Measurements from ENCODE around the gene CEACAM5. TPM values are rescaled to one million over a fixed set of nuclear protein-coding genes. Genes with fewer than 3 reads are reported as not detected.

CEACAM5 gene
- total RNA-seq, 1 donor from 2014 or later = not detected

DNA sequence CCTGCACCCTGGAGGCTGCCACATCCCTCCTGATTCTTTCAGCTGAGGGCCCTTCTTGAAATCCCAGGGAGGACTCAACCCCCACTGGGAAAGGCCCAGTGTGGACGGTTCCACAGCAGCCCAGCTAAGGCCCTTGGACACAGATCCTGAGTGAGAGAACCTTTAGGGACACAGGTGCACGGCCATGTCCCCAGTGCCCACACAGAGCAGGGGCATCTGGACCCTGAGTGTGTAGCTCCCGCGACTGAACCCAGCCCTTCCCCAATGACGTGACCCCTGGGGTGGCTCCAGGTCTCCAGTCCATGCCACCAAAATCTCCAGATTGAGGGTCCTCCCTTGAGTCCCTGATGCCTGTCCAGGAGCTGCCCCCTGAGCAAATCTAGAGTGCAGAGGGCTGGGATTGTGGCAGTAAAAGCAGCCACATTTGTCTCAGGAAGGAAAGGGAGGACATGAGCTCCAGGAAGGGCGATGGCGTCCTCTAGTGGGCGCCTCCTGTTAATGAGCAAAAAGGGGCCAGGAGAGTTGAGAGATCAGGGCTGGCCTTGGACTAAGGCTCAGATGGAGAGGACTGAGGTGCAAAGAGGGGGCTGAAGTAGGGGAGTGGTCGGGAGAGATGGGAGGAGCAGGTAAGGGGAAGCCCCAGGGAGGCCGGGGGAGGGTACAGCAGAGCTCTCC is 6.9 kb upstream of the CEACAM5 start:
- H3K4me3 Mint-ChIP-seq = no peak overlapping the region
- no peak overlapping the region for H3K27ac Mint-ChIP-seq (ENCODE audit: unreplicated experiment)
- H3K36me3 Mint-ChIP-seq (ENCODE audit: low read depth) = peaks cover 4% of the 10 kb centered on the region
- H3K9me3 Mint-ChIP-seq = peaks cover 15% of the 10 kb centered on the region
- TF ChIP-seq CTCF (conservative IDR thresholded peaks at IDR 0.05) = no peak
- no peak for DNase-seq (ENCODE audit: low read depth, low spot score)
- no peaks in the 10 kb centered on the region for H3K27me3 Mint-ChIP-seq (ENCODE audit: low read depth)
- no peaks in the 10 kb centered on the region for H3K4me1 Mint-ChIP-seq

- Mint-ChIP-seq H3K27me3 (ENCODE audit: low read depth) (no peaks in the 10 kb centered on the region), H3K27ac (ENCODE audit: unreplicated experiment) (no peak overlapping the region), H3K4me1 (no peaks in the 10 kb centered on the region), H3K36me3 (ENCODE audit: low read depth) (peaks cover 4% of the 10 kb centered on the region), H3K4me3 (no peak overlapping the region), H3K9me3 (peaks cover 15% of the 10 kb centered on the region)
- DNase-seq (ENCODE audit: low read depth, low spot score) = no peak
- no peak for TF ChIP-seq CTCF (conservative IDR thresholded peaks at IDR 0.05)
Observed at GRCh38 chr19:41702171-41702651, 6.2 kb upstream of the CEACAM5 start.

GRCh38 chr19:41703602-41704293 is 4.7 kb upstream of the CEACAM5 start:
- H3K4me1 Mint-ChIP-seq = no peaks in the 10 kb centered on the region
- no peak for TF ChIP-seq CTCF (conservative IDR thresholded peaks at IDR 0.05)
- DNase-seq (ENCODE audit: low read depth, low spot score) = no peak
- H3K27ac Mint-ChIP-seq (ENCODE audit: unreplicated experiment) = no peak overlapping the region
- no peaks in the 10 kb centered on the region for H3K27me3 Mint-ChIP-seq (ENCODE audit: low read depth)
- H3K36me3 Mint-ChIP-seq (ENCODE audit: low read depth) = peaks cover 3% of the 10 kb centered on the region
- peaks cover 8% of the 10 kb centered on the region for H3K9me3 Mint-ChIP-seq
- no peak overlapping the region for H3K4me3 Mint-ChIP-seq

DNA sequence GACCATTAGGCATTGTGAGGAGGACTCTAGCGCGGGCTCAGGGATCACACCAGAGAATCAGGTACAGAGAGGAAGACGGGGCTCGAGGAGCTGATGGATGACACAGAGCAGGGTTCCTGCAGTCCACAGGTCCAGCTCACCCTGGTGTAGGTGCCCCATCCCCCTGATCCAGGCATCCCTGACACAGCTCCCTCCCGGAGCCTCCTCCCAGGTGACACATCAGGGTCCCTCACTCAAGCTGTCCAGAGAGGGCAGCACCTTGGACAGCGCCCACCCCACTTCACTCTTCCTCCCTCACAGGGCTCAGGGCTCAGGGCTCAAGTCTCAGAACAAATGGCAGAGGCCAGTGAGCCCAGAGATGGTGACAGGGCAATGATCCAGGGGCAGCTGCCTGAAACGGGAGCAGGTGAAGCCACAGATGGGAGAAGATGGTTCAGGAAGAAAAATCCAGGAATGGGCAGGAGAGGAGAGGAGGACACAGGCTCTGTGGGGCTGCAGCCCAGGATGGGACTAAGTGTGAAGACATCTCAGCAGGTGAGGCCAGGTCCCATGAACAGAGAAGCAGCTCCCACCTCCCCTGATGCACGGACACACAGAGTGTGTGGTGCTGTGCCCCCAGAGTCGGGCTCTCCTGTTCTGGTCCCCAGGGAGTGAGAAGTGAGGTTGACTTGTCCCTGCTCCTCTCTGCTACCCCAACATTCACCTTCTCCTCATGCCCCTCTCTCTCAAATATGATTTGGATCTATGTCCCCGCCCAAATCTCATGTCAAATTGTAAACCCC is 2.8 kb upstream of the CEACAM5 start:
- H3K4me3 Mint-ChIP-seq = no peak overlapping the region
- no peaks in the 10 kb centered on the region for H3K36me3 Mint-ChIP-seq (ENCODE audit: low read depth)
- H3K9me3 Mint-ChIP-seq = peaks cover 5% of the 10 kb centered on the region
- TF ChIP-seq CTCF (conservative IDR thresholded peaks at IDR 0.05) = no peak
- H3K27me3 Mint-ChIP-seq (ENCODE audit: low read depth) = no peaks in the 10 kb centered on the region
- DNase-seq (ENCODE audit: low read depth, low spot score) = no peak
- H3K4me1 Mint-ChIP-seq = no peaks in the 10 kb centered on the region
- H3K27ac Mint-ChIP-seq (ENCODE audit: unreplicated experiment) = no peak overlapping the region

DNA sequence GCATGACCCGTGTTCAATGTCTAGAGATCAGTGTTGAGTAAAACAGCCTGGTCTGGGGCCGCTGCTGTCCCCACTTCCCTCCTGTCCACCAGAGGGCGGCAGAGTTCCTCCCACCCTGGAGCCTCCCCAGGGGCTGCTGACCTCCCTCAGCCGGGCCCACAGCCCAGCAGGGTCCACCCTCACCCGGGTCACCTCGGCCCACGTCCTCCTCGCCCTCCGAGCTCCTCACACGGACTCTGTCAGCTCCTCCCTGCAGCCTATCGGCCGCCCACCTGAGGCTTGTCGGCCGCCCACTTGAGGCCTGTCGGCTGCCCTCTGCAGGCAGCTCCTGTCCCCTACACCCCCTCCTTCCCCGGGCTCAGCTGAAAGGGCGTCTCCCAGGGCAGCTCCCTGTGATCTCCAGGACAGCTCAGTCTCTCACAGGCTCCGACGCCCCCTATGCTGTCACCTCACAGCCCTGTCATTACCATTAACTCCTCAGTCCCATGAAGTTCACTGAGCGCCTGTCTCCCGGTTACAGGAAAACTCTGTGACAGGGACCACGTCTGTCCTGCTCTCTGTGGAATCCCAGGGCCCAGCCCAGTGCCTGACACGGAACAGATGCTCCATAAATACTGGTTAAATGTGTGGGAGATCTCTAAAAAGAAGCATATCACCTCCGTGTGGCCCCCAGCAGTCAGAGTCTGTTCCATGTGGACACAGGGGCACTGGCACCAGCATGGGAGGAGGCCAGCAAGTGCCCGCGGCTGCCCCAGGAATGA is 1.5 kb upstream of the CEACAM5 start:
- DNase-seq (ENCODE audit: low read depth, low spot score) = no peak
- peak; percentile 64 for TF ChIP-seq CTCF (conservative IDR thresholded peaks at IDR 0.05)
- Mint-ChIP-seq H3K4me3 (no peak overlapping the region), H3K27me3 (ENCODE audit: low read depth) (no peaks in the 10 kb centered on the region), H3K36me3 (ENCODE audit: low read depth) (no peaks in the 10 kb centered on the region), H3K9me3 (peaks cover 8% of the 10 kb centered on the region), H3K27ac (ENCODE audit: unreplicated experiment) (no peak overlapping the region), H3K4me1 (no peaks in the 10 kb centered on the region)
